Stimulated activated CD8-positive, alpha-beta memory T cell treated with anti-CD3 and anti-CD28 coated beads, Interleukin-15, amount 100 ng/mL, for 24 hours (primary cell): Measurements from ENCODE around the gene SLC25A25.
"Not testable (repeated sequence)": the region's sequence is repeated elsewhere in the genome, so short reads cannot be mapped to it uniquely, and the experiment has no call there.

ENCODE experiments used
- DNase-seq: peaks from one replicate; pipeline ENCODE4 v3.0.0-alpha.2; 2020; ENCODE audit warnings: low read depth

The SLC25A25 gene

DNA sequence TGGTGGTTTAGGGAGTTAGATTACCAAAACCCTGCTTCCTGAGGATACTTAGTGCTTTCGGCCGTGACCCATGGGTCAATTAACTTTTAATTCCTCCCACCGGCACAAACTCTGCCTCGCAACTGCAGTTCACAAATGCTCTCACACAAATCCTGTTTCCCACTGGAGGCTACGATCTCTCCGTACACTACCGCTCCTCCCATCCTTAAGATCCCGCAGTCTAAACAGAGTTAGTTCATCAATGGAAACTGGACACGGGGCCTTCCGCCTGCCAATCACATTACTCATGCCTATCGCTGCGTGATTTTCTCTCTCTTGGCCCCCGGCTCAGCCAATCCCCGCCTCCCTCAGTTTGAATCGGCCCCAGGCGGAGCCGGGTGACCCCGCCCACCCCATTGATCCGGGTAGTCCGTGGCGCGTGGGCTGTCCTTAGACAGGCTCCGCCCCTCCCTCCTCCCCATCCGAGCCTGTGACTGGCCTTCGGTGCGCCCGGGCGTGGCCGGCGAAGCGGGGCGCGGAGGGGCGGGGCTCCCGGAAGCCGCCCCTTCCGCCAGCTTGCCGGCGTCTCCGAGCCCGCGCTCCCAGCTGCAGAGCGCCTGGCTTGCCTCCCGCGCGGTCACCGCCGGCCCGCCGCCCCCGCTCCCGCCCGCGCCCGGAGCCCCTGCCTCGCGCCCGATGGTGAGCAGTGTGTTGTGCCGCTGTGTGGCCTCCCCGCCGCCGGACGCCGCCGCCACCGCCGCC lies at the start of gene SLC25A25:
Gene SLC25A25 (plus strand): TSS at position 588 of the 741 bp plus-strand sequence. CDS start 88 bp downstream, at position 676.
- DNase-seq = peak; percentile 98

DNA sequence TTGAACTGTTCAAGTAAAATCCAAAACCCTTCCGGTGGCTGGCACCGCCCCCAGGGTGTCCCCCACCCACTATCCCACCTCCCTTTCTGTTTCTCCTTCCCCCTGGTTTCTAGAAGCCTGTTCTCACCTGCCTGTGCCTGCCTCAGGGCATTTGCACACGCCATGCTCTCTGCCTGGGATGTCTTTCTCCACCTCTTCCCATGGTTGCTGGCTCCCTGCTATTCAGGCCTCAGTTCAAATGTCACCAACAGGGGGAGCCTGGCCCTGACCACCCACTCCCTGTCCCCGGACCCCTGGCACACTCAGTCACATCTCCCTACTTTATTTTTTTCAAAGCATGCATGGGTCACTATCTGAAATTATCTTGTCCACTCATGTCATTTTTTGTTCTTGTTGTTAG lies 47.3 kb upstream of the SLC25A25 start:
- DNase-seq = no peak

DNA sequence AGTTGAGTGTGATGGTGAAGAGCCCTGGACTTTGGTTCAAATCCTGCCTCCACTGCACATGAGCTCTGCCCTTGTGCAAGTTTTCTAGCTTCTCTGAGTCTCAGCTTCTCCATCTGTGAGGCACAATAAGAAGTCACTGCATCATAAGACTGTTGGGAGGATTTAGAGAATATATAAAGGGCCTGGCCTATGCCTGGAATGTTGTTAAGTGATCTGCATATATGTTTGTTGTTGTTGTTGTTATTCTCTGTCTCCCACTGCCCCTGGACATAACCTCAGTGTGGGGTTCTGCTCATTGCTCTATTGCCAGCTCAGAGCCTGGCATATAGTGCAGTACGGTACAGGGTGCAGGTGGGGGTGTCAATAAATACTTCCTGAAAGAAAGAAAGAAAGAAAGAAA lies 46.9 kb upstream of the SLC25A25 start:
- DNase-seq = no peak

DNA sequence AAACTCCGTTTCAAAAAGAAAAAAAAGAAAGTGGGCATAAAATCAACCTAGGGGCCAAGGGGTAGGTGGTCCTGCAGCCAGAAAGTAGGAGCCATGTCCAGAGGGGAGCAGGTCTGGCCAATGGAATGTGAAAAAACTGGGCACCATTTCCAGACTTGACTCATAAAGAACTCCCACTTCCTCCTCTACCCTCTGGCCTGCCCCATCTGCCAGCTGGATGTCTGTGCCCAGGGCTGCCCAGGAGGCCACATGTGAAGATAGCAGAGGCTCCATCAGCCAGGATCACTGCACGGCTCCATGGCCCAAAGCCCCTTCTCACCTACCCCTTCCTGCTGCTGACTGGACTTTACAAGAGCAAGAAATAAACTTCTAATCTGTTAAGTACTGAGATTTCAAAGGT lies 45.1 kb upstream of the SLC25A25 start:
- no peak for DNase-seq

DNA sequence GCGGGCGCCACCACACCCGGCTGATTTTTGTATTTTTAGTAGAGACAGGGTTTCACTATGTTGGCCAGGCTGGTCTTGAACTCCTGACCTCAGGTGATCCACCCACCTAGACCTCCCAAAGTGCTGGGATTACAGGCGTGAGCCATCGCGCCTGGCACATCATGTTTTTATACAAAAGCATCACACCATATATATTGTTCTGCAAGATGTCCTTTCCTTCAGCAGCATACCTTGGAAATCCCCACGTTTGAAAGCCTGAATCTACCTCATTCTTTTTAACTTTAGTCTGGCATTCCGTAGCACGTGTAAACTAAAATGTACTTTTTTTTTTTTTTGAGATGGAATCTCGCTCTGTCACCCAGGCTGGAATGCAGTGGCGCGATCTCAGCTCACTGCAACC lies 44.4 kb upstream of the SLC25A25 start:
- not testable (repeated sequence) for DNase-seq

DNA sequence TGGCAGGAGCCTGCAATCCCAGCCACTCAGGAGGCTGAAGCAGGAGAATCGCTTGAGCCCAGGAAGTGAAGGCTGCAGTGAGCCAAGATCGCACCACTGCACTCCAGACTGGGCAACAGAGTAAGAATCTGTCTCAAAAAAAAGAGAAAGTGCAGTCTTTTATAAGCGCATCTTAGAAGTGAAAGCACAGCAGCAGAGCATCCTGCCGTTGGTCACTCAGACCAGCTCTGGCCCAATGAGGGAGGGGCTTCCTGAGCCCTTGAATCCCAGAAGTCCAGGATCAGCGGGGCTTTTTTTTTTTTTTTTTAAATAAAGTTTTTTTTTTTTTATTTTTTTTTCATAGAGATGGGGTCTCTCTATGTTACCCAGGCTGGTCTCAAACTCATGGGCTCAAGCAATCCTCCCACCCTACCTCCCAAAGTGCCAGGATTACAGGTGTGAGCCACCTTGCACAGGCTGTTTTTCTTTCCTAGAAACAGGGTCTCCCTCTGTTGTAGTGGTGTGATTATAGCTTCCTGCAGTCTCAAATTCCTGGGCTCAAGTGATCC lies 43.2 kb upstream of the SLC25A25 start:
- no peak for DNase-seq

DNA sequence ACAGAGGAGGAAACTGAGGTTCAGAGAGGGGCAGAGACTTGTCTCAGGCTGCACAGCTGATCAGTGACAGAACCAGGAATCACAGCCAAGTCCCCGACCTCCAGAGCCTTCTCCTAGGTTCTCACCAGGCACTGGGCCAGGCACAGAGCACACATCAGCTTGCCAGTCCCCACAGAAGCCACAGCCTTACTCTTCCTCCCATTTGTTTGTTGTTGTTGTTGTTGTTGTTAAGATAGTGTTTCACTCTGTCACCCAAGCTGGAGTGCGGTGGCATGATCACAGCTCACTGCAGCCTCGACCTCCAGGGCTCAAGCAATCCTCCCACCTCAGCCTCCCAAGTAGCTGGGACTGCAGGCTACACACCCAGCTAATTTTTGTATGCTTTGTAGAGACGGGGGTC lies 42.3 kb upstream of the SLC25A25 start:
- DNase-seq = no peak

DNA sequence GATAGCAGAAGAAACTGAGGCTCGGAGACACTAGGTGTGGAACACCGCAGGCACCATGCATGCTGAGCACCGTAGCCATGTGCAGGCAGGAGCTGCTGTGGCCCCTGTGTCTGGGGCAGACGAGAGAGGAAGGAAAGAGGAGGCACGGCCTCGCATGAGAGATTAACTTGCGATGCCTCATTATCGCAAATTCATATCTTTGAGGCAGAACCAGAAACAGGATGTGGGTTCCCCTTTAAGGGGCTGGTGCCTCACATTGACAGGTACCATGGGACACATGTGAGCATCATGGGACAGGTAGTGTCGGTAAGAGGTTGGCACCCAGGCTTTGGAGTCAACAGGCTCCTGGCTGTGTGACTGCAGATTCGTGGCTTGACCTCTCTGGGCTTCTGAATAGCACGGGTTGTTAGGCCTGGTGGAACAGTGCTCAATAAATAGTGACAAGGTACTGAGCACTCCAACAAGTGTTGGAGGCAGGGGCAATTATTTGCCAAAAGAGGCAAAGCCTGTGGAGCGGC lies 41.7 kb upstream of the SLC25A25 start:
- no peak for DNase-seq

DNA sequence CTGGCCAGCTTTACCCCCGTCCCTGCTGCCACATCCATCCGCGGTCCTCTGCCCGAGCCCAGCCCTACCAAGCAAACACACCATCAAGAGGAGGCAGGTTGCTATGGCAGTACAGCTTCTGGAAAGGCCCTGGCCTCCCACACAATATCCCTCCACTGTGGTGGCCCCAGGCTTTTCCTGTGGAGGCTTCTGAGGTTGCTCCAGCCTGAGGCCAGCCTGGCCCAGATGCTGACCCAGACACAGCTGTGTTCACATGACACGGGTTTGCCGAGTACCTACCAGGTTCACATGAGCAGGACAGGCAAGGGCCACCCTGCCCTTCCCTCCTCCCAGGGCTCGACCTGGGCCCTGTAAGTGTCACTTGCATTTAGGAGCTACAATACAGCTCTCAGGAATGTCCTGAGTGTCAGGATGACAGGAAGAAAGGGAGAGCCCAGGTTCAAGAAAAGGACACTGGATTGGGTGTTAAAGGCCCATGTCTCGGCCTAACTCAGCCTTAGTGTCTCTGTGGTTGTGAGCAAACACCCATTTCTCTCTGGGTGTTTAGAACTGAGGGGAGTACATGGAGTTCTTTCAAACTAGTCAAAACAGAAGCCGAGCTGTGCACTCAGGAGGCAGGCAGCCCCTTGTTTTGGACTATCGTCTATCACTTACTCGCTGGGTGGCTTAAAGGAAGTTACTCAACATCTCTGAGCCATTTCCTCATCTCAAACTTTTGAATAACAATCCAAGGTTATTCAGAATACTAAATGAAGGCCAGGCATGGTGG lies 41.1 kb upstream of the SLC25A25 start:
- no peak for DNase-seq

DNA sequence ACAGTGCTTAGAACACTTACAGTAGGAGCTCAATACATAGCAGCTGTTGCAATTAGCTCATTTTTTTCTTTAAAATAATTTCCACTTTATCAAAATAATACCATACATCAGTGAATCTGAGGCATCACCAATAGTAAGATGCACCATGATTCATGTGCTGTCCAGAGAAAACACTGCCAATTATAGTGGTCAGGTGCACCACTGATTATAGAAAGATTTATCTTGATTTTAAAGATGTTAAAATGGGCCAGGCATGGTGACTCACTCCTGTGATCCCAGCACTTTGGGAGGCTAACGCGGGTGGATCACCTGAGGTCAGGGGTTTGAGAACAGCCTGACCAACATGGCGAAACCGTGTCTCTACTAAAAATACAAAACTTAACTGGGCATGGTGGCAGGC lies 40.3 kb upstream of the SLC25A25 start:
- DNase-seq = no peak

DNA sequence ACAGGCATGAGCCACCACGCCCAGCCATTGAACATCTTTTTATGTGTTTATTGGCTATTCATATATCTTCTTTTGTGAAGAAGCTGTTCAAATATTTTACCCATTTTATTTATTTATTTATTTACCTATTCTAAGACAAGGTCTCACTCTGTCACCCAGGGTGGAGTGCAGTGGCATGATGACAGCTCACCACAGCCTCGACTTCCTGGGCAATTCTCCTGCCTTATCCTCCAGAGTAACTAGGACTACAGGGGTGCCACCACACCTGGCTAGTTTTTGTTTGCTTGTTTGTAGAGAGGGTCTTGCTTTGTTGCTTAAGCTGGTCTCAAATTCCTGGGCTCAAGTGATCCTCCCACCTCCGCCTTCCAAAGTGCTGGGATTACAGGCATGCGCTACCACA lies 34.4 kb upstream of the SLC25A25 start:
- DNase-seq = no peak

DNA sequence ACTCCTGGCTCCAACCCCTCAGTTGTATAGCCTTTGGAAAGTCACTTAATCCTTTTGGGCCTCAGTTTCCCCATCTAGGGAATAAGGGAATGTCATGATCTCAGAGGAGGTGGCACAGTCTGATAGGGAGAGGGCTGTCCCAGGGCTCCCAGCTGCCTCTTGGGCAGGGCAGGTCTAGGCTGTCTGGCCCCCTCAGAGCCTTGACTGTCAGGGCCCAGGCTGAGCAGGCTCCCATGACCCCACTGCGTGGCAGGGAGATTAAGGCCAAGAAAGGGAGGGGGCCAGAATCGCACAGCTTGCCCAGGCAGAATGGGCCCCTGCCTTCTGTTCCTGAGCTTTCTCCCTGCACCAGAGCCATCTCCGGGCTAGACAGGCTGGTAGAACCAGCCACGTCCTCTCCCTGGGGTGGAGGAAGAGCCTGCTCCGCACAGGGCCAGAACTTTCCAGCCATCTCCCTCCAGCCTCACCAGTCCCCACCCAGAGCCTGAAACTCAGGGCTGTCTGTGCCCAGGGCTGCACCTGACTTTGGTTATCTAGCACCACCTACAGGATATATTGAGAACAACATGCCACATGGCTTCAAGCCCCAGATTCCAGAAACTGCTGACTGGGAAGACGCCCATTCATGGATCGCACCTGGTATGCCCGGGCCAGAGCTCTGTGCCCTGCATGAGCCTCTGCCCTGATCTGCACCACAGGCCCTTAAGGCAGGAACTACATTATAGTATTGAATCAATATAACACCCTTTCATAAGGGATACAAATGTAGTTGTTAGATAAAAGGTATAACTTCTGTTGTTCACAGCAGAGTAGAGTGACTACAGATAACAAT lies 33.0 kb upstream of the SLC25A25 start:
- no peak for DNase-seq

DNA sequence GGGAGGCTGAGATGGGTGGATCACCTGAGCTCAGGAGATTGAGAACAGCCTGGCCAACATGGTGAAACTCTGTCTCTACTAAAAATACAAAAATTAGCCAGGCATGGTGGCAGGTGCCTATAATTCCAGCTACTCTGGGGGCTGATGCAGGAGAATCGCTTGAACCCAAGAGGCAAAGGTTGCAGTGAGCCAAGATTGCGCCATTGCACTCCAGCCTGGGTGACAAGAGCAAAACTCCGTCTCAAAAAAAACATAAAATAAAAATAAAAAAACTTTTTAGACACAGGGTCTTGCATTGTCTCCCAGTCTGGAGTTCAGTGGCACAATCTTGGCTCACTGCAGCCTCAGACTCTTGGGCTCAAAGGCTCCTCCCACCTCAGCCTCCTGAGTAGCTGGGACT lies 31.5 kb upstream of the SLC25A25 start:
- DNase-seq = not testable (repeated sequence)

DNA sequence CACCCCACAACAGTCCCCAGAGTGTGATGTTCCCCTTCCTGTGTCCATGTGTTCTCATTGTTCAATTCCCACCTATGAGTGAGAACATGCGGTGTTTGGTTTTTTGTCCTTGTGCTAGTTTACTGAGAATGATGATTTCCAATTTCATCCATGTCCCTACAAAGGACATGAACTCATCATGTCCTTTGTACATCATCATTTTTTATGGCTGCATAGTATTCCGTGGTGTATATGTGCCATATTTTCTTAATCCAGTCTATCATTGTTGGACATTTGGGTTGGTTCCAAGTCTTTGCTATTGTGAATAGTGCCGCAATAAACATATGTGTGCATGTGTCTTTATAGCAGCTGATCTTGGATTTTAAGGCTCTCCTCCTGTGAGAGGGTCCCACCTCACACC lies 27.2 kb upstream of the SLC25A25 start:
- DNase-seq = not testable (repeated sequence)

DNA sequence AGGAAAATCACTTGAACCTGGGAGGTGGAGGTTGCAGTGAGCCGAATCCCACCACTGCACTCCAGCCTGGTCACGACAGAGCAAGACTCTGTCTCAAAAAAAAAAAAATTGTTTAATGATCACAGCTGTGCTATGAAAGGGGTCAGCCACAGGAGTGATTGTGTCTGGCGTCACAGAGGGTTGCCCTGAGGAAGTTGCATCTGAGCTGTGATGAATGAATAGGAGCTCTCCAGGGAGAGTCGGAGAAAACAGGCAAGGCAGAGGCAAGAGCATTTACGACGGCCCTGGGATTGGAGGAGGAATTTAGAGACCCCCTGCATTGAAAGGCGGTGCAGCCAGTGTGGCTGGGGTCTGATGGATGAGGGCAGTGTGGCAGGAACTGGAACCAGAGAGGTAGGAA lies 26.0 kb upstream of the SLC25A25 start:
- DNase-seq = no peak

DNA sequence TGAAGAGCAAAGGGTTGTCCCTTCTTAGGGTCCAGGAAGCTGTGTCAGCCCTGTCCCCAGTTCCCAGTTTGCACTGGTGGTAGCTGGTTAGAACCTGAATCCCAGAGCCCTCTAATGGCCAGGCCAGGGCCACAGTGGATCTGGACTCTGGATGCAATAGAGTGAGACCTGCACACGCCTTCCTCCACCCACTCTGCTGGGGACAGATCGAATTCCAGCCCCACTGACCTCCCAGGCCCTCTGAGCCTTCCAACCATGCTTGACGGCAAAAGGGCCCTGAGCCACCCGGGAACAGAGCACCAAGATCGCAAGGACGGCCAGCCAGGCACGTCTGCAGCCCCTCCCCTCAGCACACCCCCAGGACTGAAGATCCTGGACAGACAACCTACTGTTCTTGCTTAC lies 24.6 kb upstream of the SLC25A25 start:
- DNase-seq = no peak

DNA sequence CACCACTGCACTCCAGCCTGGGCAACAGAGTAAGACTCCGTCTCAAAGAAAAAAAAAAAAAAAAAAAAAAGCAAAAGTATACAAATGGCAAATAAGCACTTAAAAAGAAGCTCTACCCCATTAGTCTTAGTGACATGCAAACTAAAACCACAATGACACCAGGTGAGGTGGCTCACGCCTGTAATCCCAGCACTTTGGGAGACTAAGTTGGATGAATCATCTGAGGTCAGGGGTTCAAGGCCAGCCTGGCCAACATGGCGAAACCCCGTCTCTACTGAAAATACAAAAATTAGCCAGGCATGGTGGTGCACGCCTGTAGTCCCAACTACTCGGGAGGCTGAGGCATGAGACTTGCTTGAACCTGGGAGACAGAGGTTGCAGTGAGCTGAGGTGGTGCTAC lies 22.6 kb upstream of the SLC25A25 start:
- not testable (repeated sequence) for DNase-seq

DNA sequence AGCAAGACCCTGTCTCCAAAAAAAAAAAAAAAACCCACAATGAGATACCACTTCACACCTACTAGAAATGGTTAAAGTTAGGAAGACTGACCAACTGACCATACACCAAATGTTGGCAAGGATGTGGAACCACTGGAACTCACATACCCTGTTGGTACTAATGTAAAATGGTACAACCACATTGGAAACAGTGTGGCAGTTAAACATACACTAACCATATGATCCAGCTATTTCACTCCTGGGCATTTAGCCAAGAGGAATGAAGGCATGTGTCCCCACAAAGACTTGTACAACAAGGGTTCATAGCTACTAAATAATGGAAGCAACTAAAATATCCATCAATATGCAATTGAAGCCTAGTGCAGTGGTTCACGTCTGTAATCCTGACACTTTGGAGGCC lies 22.2 kb upstream of the SLC25A25 start:
- no peak for DNase-seq

DNA sequence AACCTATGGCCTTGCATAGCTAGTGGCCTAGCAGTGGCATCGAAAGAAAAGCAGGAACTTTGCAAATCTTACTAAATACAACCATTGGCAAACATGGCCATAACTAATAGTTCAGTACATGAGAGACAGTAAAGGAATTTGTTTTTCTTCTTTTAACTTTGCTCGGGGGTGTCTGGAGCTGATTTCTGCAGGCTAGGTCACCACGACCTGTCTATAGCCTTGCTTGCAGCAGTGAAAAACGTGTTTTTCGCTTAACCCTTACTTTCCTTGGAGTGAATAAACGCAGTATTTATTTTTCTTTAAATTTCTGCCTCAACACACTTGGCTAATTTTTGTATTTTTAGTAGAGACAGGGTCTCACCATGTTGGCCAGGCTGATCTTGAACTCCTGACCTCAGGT lies 20.8 kb upstream of the SLC25A25 start:
- DNase-seq = no peak

DNA sequence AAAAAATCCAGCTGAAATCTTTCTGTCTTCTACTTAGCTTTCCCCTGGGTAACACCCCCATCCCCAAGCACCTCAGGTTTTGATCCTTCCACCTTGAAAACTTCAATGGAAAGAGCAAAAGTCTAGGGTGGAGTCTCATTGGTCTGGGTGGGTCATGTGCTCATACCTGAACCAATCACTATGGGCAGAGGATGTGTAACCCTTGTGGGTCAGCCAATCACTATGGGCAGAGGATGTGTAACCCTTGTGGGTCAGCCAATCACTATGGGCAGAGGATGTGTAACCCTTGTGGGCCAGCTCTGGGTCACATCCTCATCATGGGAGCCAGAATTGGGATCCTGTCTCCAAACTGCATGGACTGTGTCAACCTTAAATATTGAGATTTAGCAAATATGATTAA lies 19.4 kb upstream of the SLC25A25 start:
- DNase-seq = no peak

DNA sequence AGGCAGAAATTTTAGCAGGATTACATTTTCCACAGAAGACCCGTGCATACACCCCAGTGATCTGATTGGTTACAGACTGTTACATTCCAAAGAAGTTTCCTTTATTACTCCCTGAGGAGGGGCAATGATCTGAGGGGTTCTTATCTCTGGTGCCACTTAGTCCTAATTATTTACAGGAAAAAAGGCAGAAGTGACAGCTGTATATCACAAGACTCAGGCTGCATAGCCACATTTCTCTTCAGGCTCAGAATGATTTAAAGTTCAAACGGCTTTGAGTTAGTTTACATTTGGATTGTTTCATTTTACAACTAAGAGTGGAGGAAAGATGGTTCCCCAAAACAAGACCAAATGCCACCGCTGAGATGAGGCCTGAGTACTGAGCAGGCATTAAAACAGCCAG lies 18.2 kb upstream of the SLC25A25 start:
- no peak for DNase-seq
